Lower leg skin (tissue), 3 donors: Measurements from ENCODE around the gene DCAKD.

Experiments used
- CTCF ChIP-seq, 3 donors: fragments of 450-650 bp; IDR thresholded peaks; one replicate each; pipeline ENCODE4 v1.5.1; 2016; ENCODE audit warnings: antibody characterized with exemption in 3 of 3, mild to moderate bottlenecking in 3 of 3, moderate library complexity in 2 of 3
- POLR2A ChIP-seq, 2 donors: fragments of 450-650 bp; IDR thresholded peaks; one replicate each; pipeline ENCODE4 v1.6.1; 2016 to 2017; ENCODE audit warnings: antibody characterized with exemption in 2 of 2, mild to moderate bottlenecking in 1 of 2, moderate library complexity in 1 of 2

- TF ChIP-seq CTCF (IDR thresholded peaks at IDR 0.05) (no peak), POLR2A (IDR thresholded peaks at IDR 0.05) (no peak)
Measured at GRCh38 chr17:44979426-44979995, 71.9 kb downstream of the DCAKD start.
